B cell (primary cell): ENCODE data around the gene BLOC1S6. TPM values are rescaled to one million over a fixed set of nuclear protein-coding genes. Genes with fewer than 3 reads are reported as not detected.

Source experiments
- ATAC-seq: fragments of 200-7000 bp; cut with Tn5 transposase; one replicate; pipeline ENCODE4 v1.10.0; 2021; ENCODE audit warnings: low read depth, mild to moderate bottlenecking, moderate number of reproducible peaks, moderate library complexity
- CTCF ChIA-PET: fragments of 350-600 bp; sonication (Branson Sonifier 250); formaldehyde crosslinking; loops from one replicate; lab custom pipeline; 2021; ENCODE audit warnings: antibody characterized with exemption, inconsistent platforms; lab: Charles Lee
- POLR2A ChIA-PET: fragments of 350-600 bp; sonication (Branson Sonifier 250); formaldehyde crosslinking; loops from one replicate; lab custom pipeline; 2021; ENCODE audit warnings: antibody characterized with exemption; lab: Charles Lee
- DNase-seq: peaks from one replicate; pipeline ENCODE4 v3.0.0; 2013
- H2AFZ ChIP-seq: 2 replicates; pipeline ENCODE4 v1.6.1; 2012; ENCODE audit warnings: mild to moderate bottlenecking, low read depth, low read length; ENCODE audit not compliant: insufficient read depth, poor library complexity, severe bottlenecking
- H3K27ac ChIP-seq, 2 donors: 1 replicate in 1 of 2; 2 replicates in 1 of 2; pipeline ENCODE4 v1.5.1; 2012 to 2013; ENCODE audit warnings: low read length in 2 of 2, mild to moderate bottlenecking in 2 of 2, moderate library complexity in 1 of 2
- H3K27me3 ChIP-seq, 4 experiments: fragments of 200-600 bp in 1 of 4; sonication (generic) in 1 of 4; replicated peaks in 1 of 4; 1 replicate in 2 of 4; 2 replicates in 2 of 4; pipeline versions ENCODE4 v1.6.1 to v1.7.0; 2013 to 2016; ENCODE audit warnings: low read length in 3 of 4, mild to moderate bottlenecking in 2 of 4, mixed read lengths in 1 of 4, moderate library complexity in 1 of 4; ENCODE audit not compliant: insufficient read depth in 4 of 4, control insufficient read depth in 3 of 4; ENCODE audit errors: control extremely low read depth in 1 of 4
- H3K36me3 ChIP-seq, 2 experiments: replicated peaks in 1 of 2; 1 replicate in 1 of 2; 2 replicates in 1 of 2; pipeline versions ENCODE4 v1.6.1 to v1.7.1; 2013; ENCODE audit warnings: low read length in 1 of 2; ENCODE audit not compliant: insufficient read depth in 2 of 2, control insufficient read depth in 1 of 2; ENCODE audit errors: control extremely low read depth in 1 of 2, extremely low read depth in 1 of 2
- H3K4me1 ChIP-seq, 2 donors: fragments of 200-600 bp in 1 of 2; sonication (generic) in 1 of 2; 1 replicate in 1 of 2; 2 replicates in 1 of 2; pipeline versions ENCODE4 v1.5.1 to v1.6.1; 2013 to 2017; ENCODE audit warnings: low read length in 2 of 2; ENCODE audit not compliant: control insufficient read depth in 2 of 2, insufficient read depth in 2 of 2
- H3K4me2 ChIP-seq: replicated peaks from 2 replicates; pipeline ENCODE3; 2012; ENCODE audit warnings: mild to moderate bottlenecking, low read depth, low read length; ENCODE audit not compliant: poor library complexity, severe bottlenecking
- H3K4me3 ChIP-seq, 5 experiments: fragments of 200-600 bp in 1 of 5; sonication (generic) in 1 of 5; 1 replicate in 3 of 5; 2 replicates in 2 of 5; pipeline versions ENCODE4 v1.5.1 to v1.7.0; 2011 to 2016; ENCODE audit warnings: low read length in 4 of 5, mild to moderate bottlenecking in 4 of 5, low read depth in 2 of 5, control low read depth in 1 of 5, moderate library complexity in 1 of 5; ENCODE audit not compliant: insufficient read depth in 1 of 5; ENCODE audit errors: control extremely low read depth in 1 of 5, extremely low read depth in 1 of 5
- H3K79me2 ChIP-seq: fragments of 200-600 bp; sonication (generic); one replicate; pipeline ENCODE4 v1.6.0; 2016; ENCODE audit warnings: low read length; ENCODE audit not compliant: control insufficient read depth, insufficient read depth
- H3K9ac ChIP-seq: fragments of 200-600 bp; sonication (generic); 2 replicates; pipeline ENCODE4 v1.6.1; 2017; ENCODE audit warnings: mild to moderate bottlenecking, low read length, moderate library complexity
- H3K9me3 ChIP-seq, 3 donors: one replicate each; pipeline versions ENCODE4 v1.6.1 to v1.7.1; 2013; ENCODE audit warnings: low read length in 2 of 3; ENCODE audit not compliant: control insufficient read depth in 2 of 3, insufficient read depth in 1 of 3; ENCODE audit errors: control extremely low read depth in 1 of 3
- H4K20me1 ChIP-seq: 2 replicates; pipeline ENCODE4 v1.6.0; 2012; ENCODE audit warnings: mild to moderate bottlenecking, low read length; ENCODE audit not compliant: insufficient read depth, control insufficient read depth, poor library complexity, severe bottlenecking
- H3K27ac Mint-ChIP-seq: one replicate; pipeline ENCODE4 v1.8.0; 2021; ENCODE audit warnings: mixed read lengths
- H3K27me3 Mint-ChIP-seq: one replicate; pipeline ENCODE4 v1.8.0; 2021; ENCODE audit warnings: mixed read lengths
- H3K4me1 Mint-ChIP-seq: one replicate; pipeline ENCODE4 v1.8.0; 2021; ENCODE audit warnings: mixed read lengths
- H3K4me3 Mint-ChIP-seq: one replicate; pipeline ENCODE4 v1.8.0; 2021; ENCODE audit warnings: mixed read lengths
- H3K9me3 Mint-ChIP-seq: one replicate; pipeline ENCODE4 v1.8.0; 2022; ENCODE audit warnings: mixed read lengths; ENCODE audit not compliant: insufficient read depth
- CTCF ChIP-seq: fragments of 200-600 bp; IDR thresholded peaks from one replicate; pipeline ENCODE4 v1.8.0; 2022; ENCODE audit warnings: antibody characterized with exemption, mild to moderate bottlenecking
- EZH2 ChIP-seq: IDR thresholded peaks from 2 replicates; pipeline ENCODE4 v1.6.1; 2012; ENCODE audit warnings: borderline replicate concordance, low read depth, mild to moderate bottlenecking, moderate library complexity, low read length; ENCODE audit not compliant: insufficient read depth, poor library complexity, severe bottlenecking
- WGBS: methylation state at CpG from one replicate; pipeline ENCODE4 v1.1.5; 2013; ENCODE audit warnings: missing lambda C conversion rate; ENCODE audit not compliant: insufficient coverage; 5-methylcytosine and 5-hydroxymethylcytosine counted together
- intact Hi-C: fragments of 100-400 bp; cut with micrococcal nuclease; formaldehyde crosslinking; loops from one replicate; pipeline ENCODE4 v1.10.0; 2022
- polyA plus RNA-seq: library from polyadenylated mRNA; depleted of rRNA; stranded (reverse); fragments of >200 nt; gene quantifications from 2 replicates; pipeline ENCODE4 v1.2.3, GENCODE V29; 2012
- total RNA-seq, 2 donors: library from RNA; stranded (reverse); fragments of 120-200 nt in 1 of 2; gene quantifications; 1 replicate in 1 of 2; 2 replicates in 1 of 2; pipeline versions ENCODE4 v1.2.3 to v1.2.4, GENCODE V29; 2013 to 2022

The BLOC1S6 gene
- total and polyA plus RNA-seq, 2 donors (not counting 1 experiment from before 2014, with no cell fraction given) = 12.4 to 60.8 TPM

- Histone ChIP-seq H2AFZ (no peak overlapping the region), H3K36me3 (peaks cover 2 to 14% of the 10 kb centered on the region in 2 experiments), H4K20me1 (no peaks in the 10 kb centered on the region), H3K27ac (peak overlapping the region in 1 of 2 donors; percentile 27), H3K4me3 (no peak overlapping the region), H3K4me1 (peaks cover 31 to 40% of the 10 kb centered on the region in 2 donors), H3K27me3 (no peaks in the 10 kb centered on the region), H3K9ac (no peak overlapping the region), H3K9me3 (no peaks in the 10 kb centered on the region), H3K79me2 (peaks cover 49% of the 10 kb centered on the region), H3K4me2 (peak overlapping the region; percentile 58)
- Mint-ChIP-seq H3K9me3 (no peaks in the 10 kb centered on the region), H3K27ac (peak overlapping the region; percentile 60), H3K4me1 (peaks cover 36% of the 10 kb centered on the region), H3K27me3 (no peaks in the 10 kb centered on the region), H3K4me3 (no peak overlapping the region)
- 71% methylated on average over 1 of the region's 3 CpGs for WGBS
- DNase-seq (no peak), ATAC-seq (no peak)
- no peak for TF ChIP-seq CTCF
- no peak for TF ChIP-seq EZH2
- ChIA-PET CTCF (interaction anchor here (0.5 to 2.5 kb wide), 6 partner anchors 12 to 176 kb away, joined by 3 to 16 read pairs (median 7); no protein-coding TSS in a partner anchor), POLR2A (interaction anchor here (0.7 to 1.6 kb wide), 2 partner anchors 19 to 65 kb away, joined by 3 to 6 read pairs; partner anchors contain the start of gene BLOC1S6)
- intact Hi-C loops = no loop called here
These were observed 19.2 kb downstream of the BLOC1S6 start for GRCh38 chr15:45606413-45606812.

- no peak for ATAC-seq
- Histone ChIP-seq H3K79me2 (peaks cover 45% of the 10 kb centered on the region), H3K4me1 (peaks cover 31 to 40% of the 10 kb centered on the region in 2 donors), H3K9me3 (no peaks in the 10 kb centered on the region), H3K27me3 (no peaks in the 10 kb centered on the region), H2AFZ (no peak overlapping the region), H3K4me3 (no peak overlapping the region), H3K27ac (peak overlapping the region in 1 of 2 donors; percentile 33), H3K4me2 (peak overlapping the region; percentile 58), H3K36me3 (peaks cover 2 to 14% of the 10 kb centered on the region in 2 experiments), H3K9ac (no peak overlapping the region), H4K20me1 (no peaks in the 10 kb centered on the region)
- ChIA-PET POLR2A (interaction anchor here (0.7 to 1.6 kb wide), 2 partner anchors 19 to 65 kb away, joined by 3 to 6 read pairs; partner anchors contain the start of gene BLOC1S6), CTCF (interaction anchor here (1.0 to 2.5 kb wide), 6 partner anchors 13 to 177 kb away, joined by 4 to 16 read pairs (median 7); no protein-coding TSS in a partner anchor)
- H3K4me1 Mint-ChIP-seq = peaks cover 36% of the 10 kb centered on the region
- no peaks in the 10 kb centered on the region for H3K9me3 Mint-ChIP-seq
- H3K27ac Mint-ChIP-seq = peak overlapping the region; percentile 84
- TF ChIP-seq CTCF (no peak), EZH2 (no peak)
- DNase-seq = peak; percentile 36
- intact Hi-C loops = no loop called here
- H3K4me3 Mint-ChIP-seq = peak overlapping the region; percentile 27
- no CpG with 5 or more reads among the region's 1 CpG for WGBS
- H3K27me3 Mint-ChIP-seq = no peaks in the 10 kb centered on the region
These were observed 19.7 kb downstream of the BLOC1S6 start for GRCh38 chr15:45606841-45607240.
